GM11168 (cell line): ENCODE data around the gene SPIRE2.
"Not testable (repeated sequence)": the region's sequence is repeated elsewhere in the genome, so short reads cannot be mapped to it uniquely, and the experiment has no call there.

Experiments used
- in situ Hi-C: fragments of 300-500 bp; cut with MboI; formaldehyde crosslinking; loops from one replicate; pipeline ENCODE4 v1.12.0; 2022; ENCODE audit warnings: low sequenced_read_pairs; ENCODE audit not compliant: unreplicated experiment

SPIRE2 gene, protein sequence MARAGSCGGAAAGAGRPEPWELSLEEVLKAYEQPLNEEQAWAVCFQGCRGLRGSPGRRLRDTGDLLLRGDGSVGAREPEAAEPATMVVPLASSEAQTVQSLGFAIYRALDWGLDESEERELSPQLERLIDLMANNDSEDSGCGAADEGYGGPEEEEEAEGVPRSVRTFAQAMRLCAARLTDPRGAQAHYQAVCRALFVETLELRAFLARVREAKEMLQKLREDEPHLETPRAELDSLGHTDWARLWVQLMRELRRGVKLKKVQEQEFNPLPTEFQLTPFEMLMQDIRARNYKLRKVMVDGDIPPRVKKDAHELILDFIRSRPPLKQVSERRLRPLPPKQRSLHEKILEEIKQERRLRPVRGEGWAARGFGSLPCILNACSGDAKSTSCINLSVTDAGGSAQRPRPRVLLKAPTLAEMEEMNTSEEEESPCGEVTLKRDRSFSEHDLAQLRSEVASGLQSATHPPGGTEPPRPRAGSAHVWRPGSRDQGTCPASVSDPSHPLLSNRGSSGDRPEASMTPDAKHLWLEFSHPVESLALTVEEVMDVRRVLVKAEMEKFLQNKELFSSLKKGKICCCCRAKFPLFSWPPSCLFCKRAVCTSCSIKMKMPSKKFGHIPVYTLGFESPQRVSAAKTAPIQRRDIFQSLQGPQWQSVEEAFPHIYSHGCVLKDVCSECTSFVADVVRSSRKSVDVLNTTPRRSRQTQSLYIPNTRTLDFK

DNA sequence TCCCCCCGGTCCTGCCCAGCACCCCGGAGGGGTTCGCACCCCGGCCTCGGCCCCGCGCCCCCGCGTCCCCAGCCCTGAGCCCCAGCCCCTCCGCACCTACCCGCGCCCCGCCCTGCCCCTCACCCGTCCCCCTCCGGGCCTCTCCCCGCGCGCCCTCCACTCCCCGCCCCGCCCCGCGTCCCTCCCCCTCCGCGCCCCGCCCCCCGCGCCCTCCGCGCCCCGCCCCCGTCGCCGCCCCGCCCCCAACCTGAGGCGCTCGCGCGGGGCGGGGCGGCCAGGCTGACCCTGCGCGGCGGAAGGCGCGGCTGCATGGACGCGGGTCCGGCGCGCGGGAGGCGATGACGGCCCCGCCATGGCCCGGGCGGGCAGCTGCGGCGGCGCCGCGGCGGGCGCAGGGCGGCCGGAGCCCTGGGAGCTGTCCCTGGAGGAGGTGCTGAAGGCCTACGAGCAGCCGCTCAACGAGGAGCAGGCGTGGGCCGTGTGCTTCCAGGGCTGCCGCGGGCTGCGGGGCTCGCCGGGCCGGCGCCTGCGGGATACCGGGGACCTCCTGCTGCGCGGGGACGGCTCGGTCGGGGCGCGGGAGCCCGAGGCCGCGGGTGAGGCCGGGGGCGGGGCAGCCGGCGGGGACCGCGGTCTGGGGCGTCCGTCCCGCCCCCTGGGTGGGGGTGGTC lies at the start of gene SPIRE2:
Gene SPIRE2, plus strand, starts transcription at position 277 of the 671 bp plus-strand sequence. Its CDS starts 76 bp downstream, at position 353.
- in situ Hi-C loops = no loop called here

DNA sequence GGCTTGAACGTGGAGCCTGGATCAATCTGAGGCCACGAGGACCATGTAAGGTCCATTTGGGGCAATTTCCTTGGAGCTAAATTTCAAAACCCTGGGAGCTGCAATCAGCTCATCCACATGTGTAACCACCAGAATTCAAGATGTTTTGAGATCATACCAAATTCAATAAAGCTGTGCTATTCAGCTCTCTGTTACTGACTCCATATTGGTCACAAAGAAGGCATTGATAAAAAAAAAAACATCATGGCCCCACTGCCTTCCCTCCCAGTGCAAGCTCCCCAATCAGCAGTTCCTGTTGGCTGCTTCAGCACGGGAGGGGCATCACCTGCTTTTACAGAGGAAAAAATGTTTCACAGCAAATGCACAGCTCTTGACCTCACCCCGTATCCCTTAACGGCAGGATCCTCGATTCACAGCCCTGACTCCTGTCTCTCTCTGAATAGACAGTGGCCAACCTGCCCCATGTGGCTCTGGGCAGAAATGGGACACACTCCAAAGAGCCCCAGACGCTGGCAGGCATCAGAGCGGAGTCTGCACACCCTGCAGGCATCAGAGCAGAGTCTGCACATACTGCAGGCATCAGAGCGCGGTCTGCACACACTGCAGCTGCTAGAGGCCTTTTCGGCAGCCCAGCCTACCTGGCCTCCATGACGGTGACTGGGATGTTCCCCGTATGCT lies 48.9 kb upstream of the SPIRE2 start:
- in situ Hi-C loops = no loop called here

DNA sequence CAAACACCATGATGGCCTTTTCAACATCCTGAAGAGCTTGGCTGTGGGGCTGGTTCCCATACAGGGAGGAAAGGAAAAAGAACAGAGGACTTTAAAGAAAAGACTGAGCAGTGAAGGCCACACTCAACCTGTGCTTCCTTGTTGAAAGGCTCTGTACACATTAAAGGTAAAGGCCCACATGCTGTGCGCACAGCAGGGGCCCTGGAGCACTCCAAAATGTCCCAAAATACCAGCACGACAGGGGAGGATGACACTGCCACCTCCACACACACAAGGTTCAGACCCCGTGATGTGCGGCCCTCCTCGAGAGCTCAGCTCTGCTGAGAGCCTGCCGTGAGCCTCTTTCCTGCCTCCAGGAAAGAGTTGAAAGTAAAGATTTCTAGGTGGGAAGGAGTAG lies 48.4 kb upstream of the SPIRE2 start:
- in situ Hi-C loops = no loop called here

DNA sequence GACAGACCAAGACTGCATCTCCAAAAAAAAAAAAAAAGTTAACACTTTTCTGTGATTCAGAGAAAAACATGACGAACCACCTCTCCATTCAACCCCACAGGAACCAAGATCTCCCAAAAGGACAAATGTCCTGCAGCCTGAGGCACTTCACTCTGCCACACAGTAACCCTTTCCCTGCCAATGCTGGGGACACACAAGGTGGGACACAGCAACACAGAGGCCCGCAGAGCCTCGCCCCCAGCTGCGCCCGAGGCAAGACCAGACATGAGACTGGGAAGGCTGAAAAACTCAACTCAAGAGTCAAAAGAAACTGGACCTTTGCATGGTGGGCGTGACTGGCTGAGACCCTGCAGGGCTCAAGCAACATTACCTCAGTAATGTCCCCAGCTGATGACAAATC lies 45.8 kb upstream of the SPIRE2 start:
- in situ Hi-C loops = no loop called here

DNA sequence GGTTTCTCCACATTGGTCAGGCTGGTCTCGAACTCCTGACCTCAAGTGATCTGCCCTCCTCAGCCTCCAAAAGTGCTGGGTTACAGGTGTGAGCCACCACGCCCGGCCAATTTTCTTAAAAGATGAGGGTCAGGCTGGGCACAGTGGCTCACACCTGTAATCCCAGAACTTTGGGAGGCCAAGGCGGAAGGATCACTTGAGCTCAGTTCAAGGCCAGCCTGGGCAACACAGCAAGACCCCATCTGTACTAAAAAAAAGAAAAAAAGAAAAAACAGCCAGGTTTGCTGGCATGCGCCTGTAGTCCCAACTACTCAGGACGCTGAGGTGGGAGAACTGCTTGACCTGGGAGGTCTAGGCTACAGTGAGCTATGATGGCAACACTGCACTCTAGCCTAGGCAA lies 44.3 kb upstream of the SPIRE2 start:
- in situ Hi-C loops = not testable (repeated sequence)

DNA sequence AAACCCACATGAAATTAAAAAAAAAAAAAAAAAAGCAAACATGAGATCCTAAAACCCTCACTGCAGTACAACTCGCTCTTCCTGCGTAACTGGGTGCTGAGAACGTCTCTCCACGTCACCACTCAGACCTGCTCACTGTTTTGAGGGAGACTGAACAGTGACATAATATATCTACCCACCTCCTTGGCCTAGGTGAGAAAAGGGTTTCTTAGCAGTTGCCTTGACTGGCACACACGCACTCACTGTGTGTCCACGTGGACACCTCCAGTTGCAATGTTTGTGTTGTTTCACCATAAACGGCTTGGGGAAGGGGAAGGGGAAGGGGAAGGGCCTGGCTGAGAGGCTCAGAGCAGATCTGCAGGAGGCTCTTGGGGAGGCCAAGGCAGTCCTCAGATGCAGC lies 43.9 kb upstream of the SPIRE2 start:
- in situ Hi-C loops = no loop called here

DNA sequence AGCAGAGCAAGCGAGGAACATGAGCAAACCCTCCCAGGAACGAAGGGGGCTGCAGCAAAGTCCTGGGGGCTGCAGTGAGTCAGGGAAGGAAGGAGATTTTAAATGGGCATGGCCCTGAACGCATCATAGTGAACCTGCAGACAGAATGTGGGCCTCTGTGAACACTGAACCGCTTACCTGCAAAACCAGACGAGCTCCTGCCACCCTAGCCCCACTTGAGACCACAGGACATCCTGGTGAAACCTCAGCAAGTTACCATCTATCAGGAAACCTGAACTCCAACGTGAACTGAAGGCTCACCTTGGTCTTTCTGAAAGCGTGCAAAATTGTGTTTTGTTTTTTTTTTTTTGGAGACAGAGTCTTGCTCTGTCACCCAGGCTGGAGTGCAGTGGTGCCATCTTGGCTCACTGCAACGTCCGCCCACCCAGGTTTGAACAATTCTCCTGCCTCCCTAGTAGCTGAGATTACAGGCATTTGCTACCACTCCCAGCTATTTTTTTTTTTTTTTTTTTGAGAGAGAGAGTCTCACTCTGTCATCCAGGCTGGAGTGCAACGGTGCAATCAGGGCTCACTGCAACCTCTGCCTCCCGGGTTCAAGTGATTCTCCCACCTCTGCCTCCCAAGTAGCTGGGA lies 42.6 kb upstream of the SPIRE2 start:
- in situ Hi-C loops = no loop called here

DNA sequence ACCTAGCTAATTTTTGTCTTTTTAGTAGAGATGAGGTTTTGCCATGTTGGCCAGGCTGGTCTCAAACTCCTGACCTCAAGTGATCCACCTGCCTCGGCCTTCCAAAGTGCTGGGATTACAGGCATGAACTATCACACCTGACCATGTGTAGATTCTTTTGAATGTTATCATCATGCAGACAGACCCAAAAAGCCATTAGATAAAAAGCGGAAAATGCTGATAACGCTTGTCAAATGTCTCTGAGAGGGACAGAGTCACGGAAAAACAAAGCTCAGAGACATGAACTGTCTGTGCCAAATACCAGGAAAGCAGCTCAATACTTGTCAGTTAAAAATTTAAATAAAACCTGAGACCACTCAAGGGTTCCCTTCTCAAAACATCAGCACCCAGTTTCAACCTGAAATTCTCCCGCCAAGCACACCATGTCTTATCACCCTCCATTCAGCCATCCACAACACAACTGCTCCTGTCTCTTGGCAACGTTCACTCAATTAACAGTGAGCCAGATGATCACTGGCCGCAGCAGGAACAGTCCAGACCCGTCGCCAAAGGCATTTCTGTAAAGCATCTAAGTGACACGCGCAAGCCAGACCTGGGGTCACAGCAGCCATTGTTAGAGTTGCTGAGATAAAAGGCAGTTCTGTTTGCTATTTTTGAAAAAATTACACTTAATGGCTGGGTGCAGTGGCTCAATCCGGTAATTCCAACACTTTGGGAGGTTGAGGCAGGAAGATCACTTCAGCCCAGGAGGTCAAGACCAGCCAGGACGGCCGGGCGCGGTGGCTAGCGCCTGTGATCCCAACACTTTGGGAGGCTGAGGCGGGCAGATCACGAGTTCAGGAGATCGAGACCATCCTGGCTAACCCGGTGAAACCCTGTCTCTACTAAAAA lies 41.6 kb upstream of the SPIRE2 start:
- in situ Hi-C loops = no loop called here

DNA sequence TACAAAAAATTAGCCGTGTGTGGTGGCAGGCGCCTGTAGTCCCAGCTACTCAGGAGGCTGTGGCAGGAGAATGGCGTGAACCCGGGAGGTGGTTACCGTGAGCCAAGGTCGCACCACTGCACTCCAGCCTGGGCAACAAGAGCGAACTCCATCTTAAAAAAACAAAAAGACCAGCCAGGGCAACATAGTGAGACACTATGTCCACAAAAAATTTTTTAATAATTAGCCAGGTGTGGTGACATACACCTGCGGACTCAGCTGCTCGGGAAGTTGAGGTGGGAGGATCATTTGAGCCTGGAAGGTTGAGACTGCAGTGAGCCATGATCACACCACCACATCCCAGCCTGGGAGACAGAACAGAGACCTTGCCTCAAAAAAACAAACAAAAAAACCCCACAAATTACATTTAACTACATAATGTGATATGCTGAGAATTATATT lies 40.9 kb upstream of the SPIRE2 start:
- in situ Hi-C loops = no loop called here

DNA sequence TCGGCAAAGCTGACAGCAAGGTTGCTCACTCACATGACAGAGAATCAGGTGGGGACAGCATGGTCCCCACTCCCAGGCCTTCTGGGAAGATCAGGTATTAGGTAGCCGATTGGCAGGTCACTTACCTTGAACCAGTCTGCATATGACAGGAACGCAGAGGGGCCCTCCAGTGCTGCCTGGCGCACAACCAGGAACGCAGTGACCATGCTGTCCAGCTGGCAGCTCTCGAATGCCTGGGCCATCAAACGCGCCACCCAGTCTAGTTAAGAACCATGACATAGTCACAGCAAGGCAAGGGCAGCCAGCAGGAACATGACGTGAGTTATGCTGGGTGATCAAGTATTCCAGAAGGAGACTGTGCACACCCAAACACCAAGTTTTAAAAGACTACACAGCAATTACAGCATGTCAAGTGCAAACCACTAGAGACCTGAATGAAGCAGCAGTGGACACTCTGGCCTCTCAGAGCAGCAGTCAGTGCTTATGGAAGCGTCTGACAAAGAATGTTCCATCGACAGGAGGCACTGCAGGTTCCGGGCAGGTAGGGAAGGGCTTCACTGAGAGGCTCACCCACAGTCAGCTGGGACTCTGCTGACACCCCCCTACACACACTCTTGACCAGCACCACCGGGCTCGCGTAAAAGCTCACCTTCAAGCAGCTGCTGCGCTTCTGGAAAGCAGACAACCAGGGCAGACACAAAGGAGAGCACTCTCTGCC lies 36.8 kb upstream of the SPIRE2 start:
- in situ Hi-C loops = loop anchor here (5.0 kb wide), 1 partner anchor 84 kb away; no protein-coding TSS in a partner anchor

DNA sequence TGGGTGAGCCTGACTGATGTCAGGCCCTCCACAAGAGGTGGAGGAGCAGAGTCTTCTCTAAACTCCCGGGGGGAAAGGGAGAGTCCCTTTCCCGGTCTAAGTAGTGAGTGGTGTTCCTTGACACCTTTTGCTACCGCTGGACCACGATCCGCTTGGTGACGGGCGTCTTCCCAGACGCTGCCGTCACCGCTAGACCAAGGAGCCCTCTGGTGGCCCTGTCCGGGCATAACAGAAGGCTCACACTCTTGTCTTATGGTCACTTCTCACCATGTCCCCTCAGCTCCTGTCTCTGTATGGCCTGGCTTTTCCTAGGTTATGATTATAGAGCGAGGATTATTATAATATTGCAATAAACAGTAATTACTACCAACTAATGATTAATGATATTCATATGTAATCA lies 35.2 kb upstream of the SPIRE2 start:
- in situ Hi-C loops = loop anchor here (5.0 kb wide), 1 partner anchor 86 kb away; no protein-coding TSS in a partner anchor

DNA sequence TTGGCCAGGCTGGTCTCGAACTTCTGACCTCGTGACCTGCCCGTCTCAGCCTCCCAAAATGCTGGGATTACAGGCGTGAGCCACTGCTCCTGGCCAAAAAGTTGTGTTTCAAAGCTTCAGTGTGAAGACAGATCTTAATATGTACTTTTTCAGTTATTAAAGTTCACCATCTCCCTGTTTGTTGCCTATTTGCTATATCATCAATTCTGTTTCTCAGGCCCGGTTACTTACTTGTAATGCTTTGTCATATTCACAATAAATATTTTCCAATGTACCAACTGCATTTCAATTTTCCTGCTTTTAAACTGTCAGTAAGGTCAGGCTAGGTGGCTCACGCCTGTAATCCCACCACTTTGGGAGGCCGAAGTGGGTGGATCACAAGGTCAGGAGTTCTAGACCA lies 34.3 kb upstream of the SPIRE2 start:
- in situ Hi-C loops = loop anchor here (5.0 kb wide), 1 partner anchor 87 kb away; no protein-coding TSS in a partner anchor

DNA sequence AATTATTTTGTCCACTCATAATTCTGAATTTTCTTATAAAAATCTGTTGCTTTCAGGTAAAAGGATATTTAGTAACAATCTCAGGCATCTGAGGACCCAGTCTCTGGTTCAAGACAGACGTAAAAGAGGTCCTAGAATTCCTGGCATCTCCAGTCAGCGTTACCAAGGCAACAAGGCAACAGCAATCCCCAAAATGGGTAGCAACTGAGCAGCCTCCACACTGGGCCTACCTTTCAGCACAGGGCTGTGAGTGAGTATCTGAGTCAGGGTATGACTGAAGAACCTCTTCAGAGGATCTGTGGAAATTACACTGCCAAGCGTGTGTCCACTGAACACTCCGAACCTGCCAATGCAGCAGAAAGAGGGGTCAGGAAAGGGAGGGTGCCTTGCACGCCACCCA lies 32.6 kb upstream of the SPIRE2 start:
- in situ Hi-C loops = no loop called here

DNA sequence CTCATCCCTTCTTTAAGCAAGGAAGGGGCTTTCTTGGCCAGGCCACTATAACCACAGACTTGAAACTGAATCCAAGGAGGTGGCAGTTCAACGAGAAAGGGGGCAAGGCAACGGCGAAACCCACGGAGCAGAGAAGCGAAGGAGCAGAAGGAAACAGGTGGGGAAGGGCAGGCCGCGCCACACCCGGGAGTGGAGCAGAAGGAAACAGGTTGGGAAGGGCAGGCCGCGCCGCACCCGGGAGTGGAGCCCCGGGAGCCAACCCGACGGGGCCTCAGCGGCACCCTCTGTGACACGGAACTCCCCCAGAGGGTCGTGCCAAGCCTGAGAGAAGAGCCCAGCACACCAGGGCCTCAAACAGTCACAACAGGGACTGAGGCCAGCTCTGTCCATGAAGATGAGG lies 32.2 kb upstream of the SPIRE2 start:
- in situ Hi-C loops = no loop called here

DNA sequence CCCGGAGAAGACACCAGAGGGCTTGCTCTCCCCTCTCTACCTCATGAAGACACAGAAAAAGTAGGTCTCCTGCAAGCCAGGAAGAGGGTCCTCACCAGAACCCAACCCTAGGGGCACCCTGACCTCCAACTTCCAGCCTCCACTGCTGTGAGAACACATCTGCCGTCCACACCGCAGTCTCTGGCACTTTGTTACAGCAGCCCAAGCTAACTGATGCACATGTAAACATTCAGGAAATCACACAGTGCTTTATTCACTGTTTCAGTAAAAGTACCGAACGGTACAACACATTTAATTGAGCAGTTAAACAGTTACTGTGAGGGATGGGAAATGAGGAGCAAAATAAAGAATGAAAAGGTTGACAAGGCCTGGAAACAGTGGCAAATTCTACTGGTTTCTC lies 30.1 kb upstream of the SPIRE2 start:
- in situ Hi-C loops = no loop called here

DNA sequence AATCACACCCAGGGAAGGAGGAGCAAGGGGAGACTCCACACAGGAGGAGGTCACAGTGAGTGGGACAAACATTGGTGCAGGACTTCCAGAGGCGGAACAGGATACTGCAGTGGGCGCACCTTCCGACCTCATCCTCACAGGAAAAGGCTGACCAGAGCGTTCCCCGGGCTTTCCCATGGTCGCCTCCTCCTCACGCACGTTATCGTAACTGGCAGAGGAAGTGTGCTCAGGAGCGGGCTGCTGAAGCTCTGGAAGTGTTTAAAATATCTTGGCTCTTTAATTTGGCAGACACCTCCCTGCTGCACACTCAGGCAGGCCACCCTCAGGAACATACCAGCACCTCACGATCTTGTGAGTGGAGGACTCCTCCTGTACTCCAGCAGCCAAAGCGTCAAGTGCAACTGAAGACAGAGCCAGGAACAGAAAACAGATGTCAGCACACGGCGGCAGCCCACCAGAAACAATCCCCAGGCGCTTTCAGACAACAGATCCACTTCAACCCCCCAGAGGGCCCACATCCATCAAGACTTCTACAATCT lies 29.4 kb upstream of the SPIRE2 start:
- in situ Hi-C loops = no loop called here

DNA sequence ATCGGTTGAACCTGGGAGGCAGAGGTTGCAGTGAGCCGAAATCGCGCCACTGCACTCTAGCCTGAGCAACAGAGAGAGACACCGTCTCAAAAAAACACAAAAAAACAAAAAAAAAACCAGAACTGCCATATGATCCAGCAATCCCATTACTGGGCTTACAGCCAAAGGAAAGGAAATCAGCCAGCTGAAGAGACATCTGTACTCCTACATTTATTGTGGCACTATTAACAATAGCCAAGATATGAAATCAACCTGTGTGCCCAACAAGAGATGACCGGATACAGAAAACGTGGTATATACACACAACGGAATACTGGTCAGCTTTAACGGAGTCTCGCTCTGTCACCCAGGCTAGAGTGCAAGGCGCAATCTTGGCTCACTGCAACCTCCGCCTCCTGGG lies 26.5 kb upstream of the SPIRE2 start:
- in situ Hi-C loops = no loop called here
